GM12878 (cell line): ENCODE data around the gene HEATR3. TPM values are rescaled to one million over a fixed set of nuclear protein-coding genes. Genes with fewer than 3 reads are reported as not detected.

Source experiments
- ATAC-seq: fragments of 200-7000 bp; cut with Tn5 transposase; 3 replicates; pipeline ENCODE4 v1.9.1; 2020; ENCODE audit warnings: mild to moderate bottlenecking, moderate library complexity
- BruUV-seq: library from RNA; stranded (reverse); fragments of 400-500 nt; replicated peaks from 2 replicates; lab custom pipeline; 2021; lab: Mats Ljungman, UMichigan
- CTCF ChIA-PET: fragments of 300-600 bp; sonication (Branson Sonifier 250); formaldehyde crosslinking; extraction: SDS; loops from one replicate; lab custom pipeline; 2021; ENCODE audit warnings: inconsistent platforms; lab: Yijun Ruan, JAX
- POLR2A ChIA-PET: fragments of 350-600 bp; formaldehyde crosslinking; extraction: SDS; loops from one replicate; lab custom pipeline; 2021; ENCODE audit warnings: inconsistent platforms; lab: Charles Lee
- RAD21 ChIA-PET: fragments of 300-600 bp; sonication (Branson Sonifier 250); formaldehyde crosslinking; loops from one replicate; lab custom pipeline; 2023; ENCODE audit warnings: antibody characterized with exemption; ENCODE audit not compliant: unreplicated experiment; lab: Charles Lee
- SMC1A ChIA-PET: fragments of 300-600 bp; sonication (Branson Sonifier 250); formaldehyde crosslinking; loops from one replicate; lab custom pipeline; 2023; ENCODE audit not compliant: unreplicated experiment, uncharacterized antibody; lab: Charles Lee
- DNase-seq: peaks from one replicate; pipeline ENCODE4 v3.0.0-alpha.2; 2011; ENCODE audit warnings: low read depth, low spot score
- FAIRE-seq: peaks from 3 replicates; lab custom pipeline; 2011; peaks lifted over from hg19 to GRCh38; lab: Jason Lieb, UNC
- H2AFZ ChIP-seq: 2 replicates; pipeline ENCODE4 v1.6.0; 2011; ENCODE audit warnings: low read depth, low read length, control low read depth; ENCODE audit not compliant: control insufficient read depth
- H3K27ac ChIP-seq: 2 replicates; pipeline ENCODE4 v1.5.1; 2011; ENCODE audit warnings: control low read depth; ENCODE audit not compliant: control insufficient read depth, insufficient read depth
- H3K27me3 ChIP-seq, 2 experiments: replicated peaks in 1 of 2; 2 replicates each; pipeline versions ENCODE4 v1.6.0 to v1.6.1; 2011; ENCODE audit warnings: low read length in 1 of 2; ENCODE audit not compliant: control insufficient read depth in 2 of 2, insufficient read depth in 2 of 2
- H3K36me3 ChIP-seq, 2 experiments: 2 replicates each; pipeline ENCODE4 v1.5.1; 2011; ENCODE audit warnings: low read length in 1 of 2; ENCODE audit not compliant: control insufficient read depth in 2 of 2, insufficient read depth in 2 of 2
- H3K4me1 ChIP-seq: 2 replicates; pipeline ENCODE4 v1.6.1; 2011; ENCODE audit warnings: mild to moderate bottlenecking, low read length, moderate library complexity, mixed read lengths; ENCODE audit not compliant: control insufficient read depth, insufficient read depth
- H3K4me2 ChIP-seq: 2 replicates; pipeline ENCODE4 v1.6.0; 2011; ENCODE audit warnings: control low read depth; ENCODE audit not compliant: control insufficient read depth, insufficient read depth
- H3K4me3 ChIP-seq: fragments of 200-600 bp; sonication (generic); 2 replicates; pipeline ENCODE4 v1.5.1; 2016
- H3K79me2 ChIP-seq: 2 replicates; pipeline ENCODE4 v1.6.0; 2011; ENCODE audit warnings: low read length; ENCODE audit not compliant: control insufficient read depth, insufficient read depth
- H3K9ac ChIP-seq: 2 replicates; pipeline ENCODE4 v1.8.0; 2011; ENCODE audit warnings: low read length, control low read depth, mixed read lengths; ENCODE audit not compliant: control insufficient read depth, insufficient read depth
- H3K9me3 ChIP-seq: replicated peaks from 3 replicates; pipeline ENCODE4 v1.5.1; 2011; ENCODE audit warnings: mild to moderate bottlenecking, low read length; ENCODE audit not compliant: control insufficient read depth, insufficient read depth
- H4K20me1 ChIP-seq: 2 replicates; pipeline ENCODE4 v1.6.0; 2011; ENCODE audit not compliant: control insufficient read depth, insufficient read depth
- CBFB ChIP-seq: IDR thresholded peaks from 2 replicates; pipeline ENCODE4 v1.6.1; 2016; ENCODE audit warnings: antibody characterized with exemption, low read depth
- CREB1 ChIP-seq: IDR thresholded peaks from 2 replicates; pipeline ENCODE4 v1.6.1; 2012; ENCODE audit warnings: low read depth, mild to moderate bottlenecking, inconsistent platforms
- HDAC6 ChIP-seq: fragments of 200-600 bp; sonication (generic); IDR thresholded peaks from one replicate; pipeline ENCODE4 v1.8.0; 2017; ENCODE audit warnings: antibody characterized with exemption; ENCODE audit not compliant: unreplicated experiment
- IKZF2 ChIP-seq, 2 experiments: fragments of 450-650 bp; IDR thresholded peaks; 2 replicates each; pipeline ENCODE4 v1.6.1; 2017; ENCODE audit warnings: mild to moderate bottlenecking in 2 of 2, moderate library complexity in 2 of 2
- KLF5 ChIP-seq: fragments of 450-650 bp; IDR thresholded peaks from 2 replicates; pipeline ENCODE4 v1.6.1; 2014; ENCODE audit warnings: mild to moderate bottlenecking; ENCODE audit not compliant: partially characterized antibody
- NFIC ChIP-seq: IDR thresholded peaks from 2 replicates; pipeline ENCODE4 v1.6.1; 2012; ENCODE audit warnings: low read depth, mild to moderate bottlenecking, inconsistent platforms, low read length, moderate library complexity
- PML ChIP-seq: IDR thresholded peaks from 2 replicates; pipeline ENCODE4 v1.6.1; 2012; ENCODE audit warnings: low read length, inconsistent platforms
- SMARCA5 ChIP-seq: fragments of 450-650 bp; IDR thresholded peaks from 2 replicates; pipeline ENCODE4 v1.6.1; 2017; ENCODE audit warnings: mild to moderate bottlenecking
- TAF1 ChIP-seq: IDR thresholded peaks from 2 replicates; pipeline ENCODE4 v1.6.1; 2011; ENCODE audit warnings: mild to moderate bottlenecking, low read depth, low read length, borderline replicate concordance
- TCF7 ChIP-seq: IDR thresholded peaks from 2 replicates; pipeline ENCODE4 v1.6.1; 2014; ENCODE audit warnings: antibody characterized with exemption, borderline replicate concordance
- WGBS: methylation state at CpG from one replicate; pipeline ENCODE4 v1.1.6; 2016; ENCODE audit warnings: low lambda C conversion rate; ENCODE audit not compliant: insufficient replicate concordance, insufficient coverage; ENCODE audit errors: missing lambda C conversion rate; 5-methylcytosine and 5-hydroxymethylcytosine counted together
- in situ Hi-C: fragments of 300-500 bp; cut with MboI; formaldehyde crosslinking; loops from 9 replicates; pipeline ENCODE4 v1.14.3; 2018; ENCODE audit warnings: mixed read lengths
- intact Hi-C: fragments of 100-400 bp; cut with micrococcal nuclease; formaldehyde crosslinking; loops from one replicate; pipeline ENCODE4 v1.14.2; 2022; ENCODE audit not compliant: unreplicated experiment
- polyA plus RNA-seq, 11 experiments: library from polyadenylated mRNA; depleted of rRNA in 4 of 11; unstranded in 6 of 11; stranded (reverse) in 5 of 11; fragments of >200 nt; fragmentation: Nextera tagmentation in 4 of 11; fragmentation: Illumina TruSeq in 1 of 11; extraction: Ambion mirVana in 4 of 11; extraction: Trizol in 1 of 11; gene quantifications; 1 replicate in 1 of 11; 2 replicates in 10 of 11; pipeline versions ENCODE4 v1.2.1 to v1.2.3, GENCODE V29; 2011 to 2016; ENCODE audit warnings: inconsistent platforms in 2 of 11, missing spikeins in 2 of 11, low read depth in 1 of 11
- total RNA-seq, 4 experiments: library from RNA; depleted of rRNA in 3 of 4; stranded (reverse); fragments of >200 nt in 3 of 4; fragmentation: Illumina TruSeq in 1 of 4; extraction: Trizol in 1 of 4; gene quantifications; 2 replicates each; pipeline versions ENCODE4 v1.2.1 to v1.2.3, GENCODE V29; 2013 to 2021
- TF ChIP-seq, protein P1 (sequence below): IDR thresholded peaks from 2 replicates; pipeline ENCODE4 v1.6.1; 2012; ENCODE audit warnings: low read length, inconsistent platforms
- TF ChIP-seq, protein P2 (sequence below): fragments of 450-650 bp; IDR thresholded peaks from 2 replicates; pipeline ENCODE4 v1.6.1; 2016; ENCODE audit warnings: mild to moderate bottlenecking
- TF ChIP-seq, protein P3 (sequence below): fragments of 450-650 bp; IDR thresholded peaks from 2 replicates; pipeline ENCODE4 v1.6.1; 2017; ENCODE audit warnings: mild to moderate bottlenecking, low read depth, inconsistent platforms; ENCODE audit not compliant: poor library complexity, severe bottlenecking
- TF ChIP-seq, protein P4 (sequence below): fragments of 450-650 bp; IDR thresholded peaks from 2 replicates; pipeline ENCODE4 v1.6.1; 2018; ENCODE audit warnings: borderline replicate concordance, mild to moderate bottlenecking; ENCODE audit not compliant: partially characterized antibody

The HEATR3 gene
- total and polyA plus RNA-seq, 10 of the 15 experiments (the other 5 are each of a cell fraction or from before 2014, with no cell fraction given) = 1.5 to 30.0 (median 17.7) TPM

DNA sequence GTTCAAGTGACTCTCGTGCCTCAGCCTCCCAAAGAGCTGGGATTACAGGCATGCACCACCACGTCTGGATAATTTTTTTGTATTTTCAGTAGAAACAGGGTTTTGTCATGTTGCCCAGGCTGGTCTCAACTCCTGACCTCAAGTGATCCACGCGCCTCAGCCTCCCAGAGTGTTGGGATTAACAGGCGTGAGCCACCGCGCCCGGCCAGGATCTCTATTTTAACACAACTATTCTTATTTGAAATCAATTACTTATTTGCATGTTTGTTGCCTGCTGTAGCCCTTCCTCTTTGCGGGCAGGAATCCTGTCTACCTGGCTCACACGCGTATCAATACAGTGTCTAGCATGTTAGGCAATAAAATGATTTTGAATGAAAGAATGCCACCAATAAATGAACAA is 41.6 kb upstream of the HEATR3 start:
- Histone ChIP-seq H3K4me3 (no peak overlapping the region), H3K9me3 (no peaks in the 10 kb centered on the region), H3K36me3 (peaks cover 0 to 3% of the 10 kb centered on the region in 2 experiments; a peak in 1 of 4 replicates), H2AFZ (peak overlapping the region; percentile 73), H3K27me3 (no peaks in the 10 kb centered on the region), H3K79me2 (peaks cover 16% of the 10 kb centered on the region), H3K9ac (no peak overlapping the region), H3K4me1 (0 out of 2 replicates have a peak, but pooled peaks cover 3% of the 10 kb centered on the region), H4K20me1 (no peaks in the 10 kb centered on the region), H3K27ac (no peak overlapping the region), H3K4me2 (peak overlapping the region; percentile 56)
- in situ Hi-C loops (loop anchor here (5.0 kb wide), 1 partner anchor 188 kb away; no protein-coding TSS in a partner anchor), intact Hi-C loops (loop anchor here (2.0 to 10.0 kb wide), 2 partner anchors 65 to 341 kb away; partner anchors contain the start of gene BRD7)
- BruUV-seq = no TSS peak
- ATAC-seq (no peak), FAIRE-seq (no peak), DNase-seq (no peak)
- CTCF ChIA-PET = interaction anchor here (0.7 to 8.0 kb wide), 44 partner anchors 9 to 753 kb away, joined by 3 to 216 read pairs (median 5); partner anchors contain the start of genes CYLD and HEATR3
- SMC1A ChIA-PET = interaction anchor here (1.0 to 7.0 kb wide), 14 partner anchors 16 to 337 kb away, joined by 3 to 137 read pairs (median 8); partner anchors contain the start of gene HEATR3
- POLR2A ChIA-PET = interaction anchor here (2.1 to 3.4 kb wide), 2 partner anchors 42 to 187 kb away, joined by 8 to 10 read pairs; partner anchors contain the start of gene HEATR3
- RAD21 ChIA-PET = interaction anchor here (1.3 to 7.9 kb wide), 17 partner anchors 11 to 720 kb away, joined by 3 to 191 read pairs (median 8); partner anchors contain the start of gene HEATR3
- 70% methylated on average over 11 of the region's 11 CpGs for WGBS
- TF ChIP-seq HDAC6 = no peak
- TF ChIP-seq, protein P1, sequence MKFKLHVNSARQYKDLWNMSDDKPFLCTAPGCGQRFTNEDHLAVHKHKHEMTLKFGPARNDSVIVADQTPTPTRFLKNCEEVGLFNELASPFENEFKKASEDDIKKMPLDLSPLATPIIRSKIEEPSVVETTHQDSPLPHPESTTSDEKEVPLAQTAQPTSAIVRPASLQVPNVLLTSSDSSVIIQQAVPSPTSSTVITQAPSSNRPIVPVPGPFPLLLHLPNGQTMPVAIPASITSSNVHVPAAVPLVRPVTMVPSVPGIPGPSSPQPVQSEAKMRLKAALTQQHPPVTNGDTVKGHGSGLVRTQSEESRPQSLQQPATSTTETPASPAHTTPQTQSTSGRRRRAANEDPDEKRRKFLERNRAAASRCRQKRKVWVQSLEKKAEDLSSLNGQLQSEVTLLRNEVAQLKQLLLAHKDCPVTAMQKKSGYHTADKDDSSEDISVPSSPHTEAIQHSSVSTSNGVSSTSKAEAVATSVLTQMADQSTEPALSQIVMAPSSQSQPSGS = no peak
- TF ChIP-seq, protein P2, sequence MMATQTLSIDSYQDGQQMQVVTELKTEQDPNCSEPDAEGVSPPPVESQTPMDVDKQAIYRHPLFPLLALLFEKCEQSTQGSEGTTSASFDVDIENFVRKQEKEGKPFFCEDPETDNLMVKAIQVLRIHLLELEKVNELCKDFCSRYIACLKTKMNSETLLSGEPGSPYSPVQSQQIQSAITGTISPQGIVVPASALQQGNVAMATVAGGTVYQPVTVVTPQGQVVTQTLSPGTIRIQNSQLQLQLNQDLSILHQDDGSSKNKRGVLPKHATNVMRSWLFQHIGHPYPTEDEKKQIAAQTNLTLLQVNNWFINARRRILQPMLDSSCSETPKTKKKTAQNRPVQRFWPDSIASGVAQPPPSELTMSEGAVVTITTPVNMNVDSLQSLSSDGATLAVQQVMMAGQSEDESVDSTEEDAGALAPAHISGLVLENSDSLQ = no peak
- no peak for TF ChIP-seq IKZF2 (IDR thresholded peaks at IDR 0.05)
- TF ChIP-seq, protein P3, sequence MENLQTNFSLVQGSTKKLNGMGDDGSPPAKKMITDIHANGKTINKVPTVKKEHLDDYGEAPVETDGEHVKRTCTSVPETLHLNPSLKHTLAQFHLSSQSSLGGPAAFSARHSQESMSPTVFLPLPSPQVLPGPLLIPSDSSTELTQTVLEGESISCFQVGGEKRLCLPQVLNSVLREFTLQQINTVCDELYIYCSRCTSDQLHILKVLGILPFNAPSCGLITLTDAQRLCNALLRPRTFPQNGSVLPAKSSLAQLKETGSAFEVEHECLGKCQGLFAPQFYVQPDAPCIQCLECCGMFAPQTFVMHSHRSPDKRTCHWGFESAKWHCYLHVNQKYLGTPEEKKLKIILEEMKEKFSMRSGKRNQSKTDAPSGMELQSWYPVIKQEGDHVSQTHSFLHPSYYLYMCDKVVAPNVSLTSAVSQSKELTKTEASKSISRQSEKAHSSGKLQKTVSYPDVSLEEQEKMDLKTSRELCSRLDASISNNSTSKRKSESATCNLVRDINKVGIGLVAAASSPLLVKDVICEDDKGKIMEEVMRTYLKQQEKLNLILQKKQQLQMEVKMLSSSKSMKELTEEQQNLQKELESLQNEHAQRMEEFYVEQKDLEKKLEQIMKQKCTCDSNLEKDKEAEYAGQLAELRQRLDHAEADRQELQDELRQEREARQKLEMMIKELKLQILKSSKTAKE = no peak
- no peak for TF ChIP-seq PML
- no peak for TF ChIP-seq NFIC
- no peak for TF ChIP-seq CREB1
- TF ChIP-seq TAF1 = no peak
- no peak for TF ChIP-seq CBFB
- TF ChIP-seq SMARCA5 = no peak
- TF ChIP-seq TCF7 = no peak
- no peak for TF ChIP-seq KLF5
- TF ChIP-seq, protein P4, sequence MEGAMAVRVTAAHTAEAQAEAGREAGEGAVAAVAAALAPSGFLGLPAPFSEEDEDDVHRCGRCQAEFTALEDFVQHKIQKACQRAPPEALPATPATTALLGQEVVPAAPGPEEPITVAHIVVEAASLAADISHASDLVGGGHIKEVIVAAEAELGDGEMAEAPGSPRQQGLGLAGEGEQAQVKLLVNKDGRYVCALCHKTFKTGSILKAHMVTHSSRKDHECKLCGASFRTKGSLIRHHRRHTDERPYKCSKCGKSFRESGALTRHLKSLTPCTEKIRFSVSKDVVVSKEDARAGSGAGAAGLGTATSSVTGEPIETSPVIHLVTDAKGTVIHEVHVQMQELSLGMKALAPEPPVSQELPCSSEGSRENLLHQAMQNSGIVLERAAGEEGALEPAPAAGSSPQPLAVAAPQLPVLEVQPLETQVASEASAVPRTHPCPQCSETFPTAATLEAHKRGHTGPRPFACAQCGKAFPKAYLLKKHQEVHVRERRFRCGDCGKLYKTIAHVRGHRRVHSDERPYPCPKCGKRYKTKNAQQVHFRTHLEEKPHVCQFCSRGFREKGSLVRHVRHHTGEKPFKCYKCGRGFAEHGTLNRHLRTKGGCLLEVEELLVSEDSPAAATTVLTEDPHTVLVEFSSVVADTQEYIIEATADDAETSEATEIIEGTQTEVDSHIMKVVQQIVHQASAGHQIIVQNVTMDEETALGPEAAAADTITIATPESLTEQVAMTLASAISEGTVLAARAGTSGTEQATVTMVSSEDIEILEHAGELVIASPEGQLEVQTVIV = no peak
